ENCODE data around the gene NUP153.

DNA sequence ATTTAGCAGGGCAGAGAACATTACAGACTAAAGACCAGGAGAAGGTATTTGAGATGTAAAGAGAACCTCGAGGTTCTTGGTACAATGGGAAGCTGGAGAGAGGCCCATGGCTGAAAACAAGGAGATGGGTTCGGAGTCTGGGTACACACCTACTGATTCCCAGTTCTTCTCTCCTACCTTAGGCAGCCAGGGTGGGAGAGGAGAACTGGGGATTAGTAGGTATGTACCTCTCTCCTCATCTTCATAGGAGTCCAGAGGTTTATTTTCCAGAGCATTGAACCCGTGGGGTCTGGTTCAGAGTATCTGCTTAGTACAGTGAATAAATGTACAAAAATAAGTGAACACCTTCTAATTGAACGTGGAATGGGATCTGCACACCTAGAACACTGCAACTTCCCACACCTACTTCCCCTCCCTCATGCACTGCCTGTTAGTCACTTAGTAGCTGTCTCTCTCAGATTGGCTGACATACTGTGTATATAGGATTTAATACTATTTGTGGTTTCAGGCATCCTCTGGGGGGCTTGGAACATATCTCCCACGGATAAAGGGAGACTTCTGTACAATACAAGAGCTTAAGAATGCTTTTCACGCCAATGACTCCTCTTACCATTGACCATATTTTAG is 23.5 kb upstream of the NUP153 start:
- TF ChIP-seq, protein P1, sequence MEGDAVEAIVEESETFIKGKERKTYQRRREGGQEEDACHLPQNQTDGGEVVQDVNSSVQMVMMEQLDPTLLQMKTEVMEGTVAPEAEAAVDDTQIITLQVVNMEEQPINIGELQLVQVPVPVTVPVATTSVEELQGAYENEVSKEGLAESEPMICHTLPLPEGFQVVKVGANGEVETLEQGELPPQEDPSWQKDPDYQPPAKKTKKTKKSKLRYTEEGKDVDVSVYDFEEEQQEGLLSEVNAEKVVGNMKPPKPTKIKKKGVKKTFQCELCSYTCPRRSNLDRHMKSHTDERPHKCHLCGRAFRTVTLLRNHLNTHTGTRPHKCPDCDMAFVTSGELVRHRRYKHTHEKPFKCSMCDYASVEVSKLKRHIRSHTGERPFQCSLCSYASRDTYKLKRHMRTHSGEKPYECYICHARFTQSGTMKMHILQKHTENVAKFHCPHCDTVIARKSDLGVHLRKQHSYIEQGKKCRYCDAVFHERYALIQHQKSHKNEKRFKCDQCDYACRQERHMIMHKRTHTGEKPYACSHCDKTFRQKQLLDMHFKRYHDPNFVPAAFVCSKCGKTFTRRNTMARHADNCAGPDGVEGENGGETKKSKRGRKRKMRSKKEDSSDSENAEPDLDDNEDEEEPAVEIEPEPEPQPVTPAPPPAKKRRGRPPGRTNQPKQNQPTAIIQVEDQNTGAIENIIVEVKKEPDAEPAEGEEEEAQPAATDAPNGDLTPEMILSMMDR (conservative IDR thresholded peaks at IDR 0.05) = no peak
- no peak for TF ChIP-seq ZFX (IDR thresholded peaks at IDR 0.05)

Measured in C4-2B (cell line).